HG03469 (cell line): ENCODE measurements around the gene PPM1F.

Experiments used
- ATAC-seq: cut with Tn5 transposase; IDR thresholded peaks from one replicate; pipeline ENCODE4 v1.9.1; 2021; ENCODE audit warnings: mild to moderate bottlenecking, moderate library complexity, moderate number of reproducible peaks; ENCODE audit not compliant: unreplicated experiment

Gene PPM1F

DNA sequence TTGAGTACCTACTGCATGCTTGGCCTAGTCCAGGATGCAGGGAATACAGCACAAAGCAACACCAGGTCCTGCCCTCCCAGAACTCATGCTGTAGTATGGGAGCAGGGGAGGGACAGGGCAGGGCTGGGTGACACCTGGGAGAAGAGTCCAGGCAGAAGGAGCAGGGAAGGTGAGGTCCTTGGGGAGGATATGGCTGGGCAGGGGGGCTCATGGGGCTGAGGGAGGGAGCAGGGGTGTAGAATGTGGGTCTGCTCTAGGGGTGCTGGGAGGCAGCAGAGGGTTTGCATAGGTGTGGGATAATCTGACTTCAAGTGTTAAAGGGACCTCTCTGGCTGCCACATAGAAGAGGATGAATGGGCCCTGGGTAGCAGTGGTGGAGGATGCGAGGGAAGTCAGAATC lies 25.2 kb upstream of the PPM1F start:
- ATAC-seq = no peak

DNA sequence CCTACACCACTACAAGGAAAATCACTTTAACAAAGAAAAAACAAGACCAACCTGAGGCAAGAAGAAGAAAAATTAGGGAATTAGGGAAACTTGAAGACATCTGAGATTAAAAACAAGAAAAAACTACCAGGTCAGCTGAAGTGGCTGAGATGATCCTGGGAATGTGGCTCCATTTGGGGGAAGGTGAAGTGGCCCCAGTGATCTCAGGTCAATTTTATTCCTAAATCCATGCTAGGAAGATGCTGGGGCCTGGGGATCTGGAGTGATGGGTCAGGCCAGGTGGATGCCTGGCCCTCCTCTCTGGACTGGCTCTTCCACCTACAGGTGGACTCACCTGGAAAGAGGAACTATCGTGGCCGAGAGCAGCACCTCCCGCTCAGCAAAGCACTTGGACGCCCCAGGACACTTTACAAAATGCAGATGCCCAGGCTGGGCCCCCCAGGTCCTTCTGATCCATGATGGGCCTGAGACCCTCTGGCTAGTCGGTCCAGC lies 23.3 kb upstream of the PPM1F start:
- no peak for ATAC-seq

DNA sequence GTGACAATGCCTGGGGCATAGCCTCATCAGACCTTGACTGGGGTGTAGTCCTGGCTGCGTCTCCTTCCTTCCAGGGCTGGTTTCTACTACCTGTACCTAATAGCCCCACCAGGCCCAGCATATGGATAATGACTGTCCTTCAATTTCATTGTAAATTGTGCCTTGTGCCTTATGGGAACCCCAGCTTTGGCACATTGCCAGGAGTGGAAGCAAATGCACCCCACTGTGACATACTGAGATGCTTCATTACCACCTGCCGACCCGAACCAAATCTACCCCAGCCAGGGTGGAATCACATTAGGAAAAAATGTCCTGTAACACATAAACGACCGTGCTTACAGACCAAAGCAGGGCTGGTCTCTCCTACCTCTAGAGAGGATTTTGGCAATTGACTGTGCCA lies 22.6 kb upstream of the PPM1F start:
- ATAC-seq = no peak

DNA sequence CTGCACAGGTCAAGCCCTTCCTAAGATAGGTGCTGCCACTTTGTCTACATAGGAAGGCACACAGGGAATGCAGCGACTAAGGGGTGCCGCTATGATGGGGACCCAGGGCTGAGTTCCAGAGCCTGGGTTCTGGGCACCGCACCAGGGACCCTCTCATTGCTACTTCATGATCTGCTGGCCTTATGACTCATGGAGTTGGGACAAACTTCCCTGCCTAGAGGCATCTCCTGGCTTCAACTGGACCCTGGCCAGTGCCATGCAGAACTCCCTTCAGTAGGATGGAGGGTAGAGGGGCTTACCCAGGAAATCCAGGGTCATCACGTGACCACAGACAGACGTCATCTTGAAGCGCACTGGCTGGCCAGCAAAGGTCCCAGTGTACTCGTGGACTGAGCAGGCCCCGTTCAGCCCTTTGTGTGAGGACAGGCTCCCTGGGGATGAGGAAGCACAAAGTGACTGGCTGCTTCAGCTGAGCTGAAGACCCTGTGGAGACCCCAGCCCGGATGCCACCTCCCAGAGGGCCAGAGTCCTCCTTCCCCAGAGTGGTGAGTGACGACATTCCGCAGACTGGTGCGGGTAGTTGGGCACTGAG lies 21.5 kb upstream of the PPM1F start:
- no peak for ATAC-seq

DNA sequence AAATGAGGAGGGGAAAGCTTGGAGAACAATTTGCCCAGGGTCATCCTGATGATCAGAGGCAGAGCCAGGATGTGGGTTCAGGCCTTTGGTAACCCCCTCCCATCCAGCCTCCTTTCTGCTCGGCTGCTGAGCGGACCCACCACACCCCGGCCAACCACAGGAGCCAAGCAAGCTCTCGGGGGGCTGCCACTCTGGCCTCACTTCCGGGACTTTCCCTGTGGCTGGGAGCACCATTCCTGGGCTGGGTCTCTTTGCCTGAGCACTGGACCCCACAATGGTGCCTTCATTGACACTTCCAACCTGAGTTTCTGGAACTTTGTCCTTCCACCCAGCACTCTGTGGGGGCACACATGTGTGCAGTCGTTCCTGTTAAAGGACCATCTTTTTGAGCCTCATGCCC lies 20.2 kb upstream of the PPM1F start:
- no peak for ATAC-seq

DNA sequence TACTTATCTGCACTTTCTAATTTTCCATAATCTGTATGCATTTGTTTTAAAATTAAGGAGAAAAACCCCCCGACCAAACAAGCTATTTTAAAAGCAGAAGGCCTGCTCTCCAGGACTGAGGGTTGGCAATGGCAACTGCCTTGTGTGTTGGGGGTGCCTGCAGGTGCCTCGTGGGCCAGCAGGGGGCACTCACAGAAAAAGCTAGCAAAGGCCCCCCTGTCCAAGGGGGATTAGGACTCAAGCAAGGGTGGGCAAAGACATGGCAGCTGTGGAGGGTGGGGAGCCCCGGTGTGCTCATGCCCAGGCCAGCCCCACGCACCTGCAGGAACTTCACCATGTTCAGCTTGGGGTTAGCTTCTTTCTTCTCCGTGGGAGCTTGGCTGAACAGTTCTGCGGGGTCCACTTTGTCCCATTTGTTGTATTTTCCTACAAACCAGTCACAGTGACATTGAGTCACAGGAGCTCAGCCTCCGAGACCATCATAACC lies 19.7 kb upstream of the PPM1F start:
- no peak for ATAC-seq

DNA sequence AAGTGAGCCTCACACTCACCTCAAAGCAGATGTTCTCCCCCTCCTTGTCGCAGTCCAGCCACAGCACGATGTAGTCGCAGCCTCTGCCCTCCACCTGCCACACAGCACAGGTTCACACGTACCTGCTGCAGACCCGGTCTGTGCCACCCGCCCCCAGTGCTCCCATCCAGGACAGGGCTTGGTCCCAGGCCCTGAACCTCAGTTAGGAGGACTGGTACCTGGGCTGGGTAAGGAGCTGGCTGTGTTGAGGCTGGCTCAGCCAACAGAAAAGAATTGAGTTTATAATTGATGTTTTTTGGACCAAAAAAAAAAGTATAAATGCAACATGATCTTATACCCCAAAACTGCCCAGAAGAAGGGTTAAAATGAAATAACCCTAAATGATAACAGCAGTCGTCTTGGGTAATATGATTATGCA lies 19.2 kb upstream of the PPM1F start:
- ATAC-seq = no peak

DNA sequence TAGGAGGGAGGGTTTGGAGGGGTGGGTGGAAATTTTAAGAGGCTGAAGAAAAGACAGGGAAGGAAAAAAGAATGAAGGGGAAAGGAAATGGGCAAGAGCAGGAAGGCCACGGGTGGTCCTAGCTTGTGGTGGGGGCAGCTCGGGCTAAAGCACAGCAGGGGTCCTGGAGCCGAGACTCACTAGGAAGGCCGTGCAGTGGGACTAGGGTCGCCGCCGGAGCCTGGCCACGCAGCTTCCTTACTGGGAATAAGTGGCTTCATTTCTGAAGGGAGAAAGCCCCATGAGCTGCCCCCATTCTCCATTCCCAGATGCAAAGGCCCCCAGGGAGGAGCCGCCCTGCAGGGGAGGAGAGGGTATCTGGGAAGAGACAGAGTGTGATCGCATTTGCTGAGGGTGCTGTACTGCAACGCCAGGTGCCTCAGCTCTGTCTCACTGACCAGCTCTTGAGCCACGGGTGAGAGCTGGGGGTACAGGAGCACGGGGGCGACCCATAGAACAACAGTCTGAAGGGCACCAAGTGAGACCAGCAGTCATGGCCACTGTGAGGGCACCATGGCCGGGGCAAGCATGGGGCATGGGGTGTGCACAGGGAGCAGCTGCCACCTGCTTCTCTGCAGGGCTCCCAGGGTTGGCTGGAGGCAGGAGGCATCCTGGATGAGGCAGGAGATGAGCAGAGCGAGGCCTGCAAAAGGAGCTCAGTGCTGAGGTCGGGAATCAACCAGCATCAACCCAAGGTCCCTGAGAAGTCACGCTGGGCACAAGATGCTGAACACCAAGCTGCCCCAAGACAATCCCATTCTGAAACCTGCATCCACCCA lies 18.4 kb upstream of the PPM1F start:
- ATAC-seq = no peak

DNA sequence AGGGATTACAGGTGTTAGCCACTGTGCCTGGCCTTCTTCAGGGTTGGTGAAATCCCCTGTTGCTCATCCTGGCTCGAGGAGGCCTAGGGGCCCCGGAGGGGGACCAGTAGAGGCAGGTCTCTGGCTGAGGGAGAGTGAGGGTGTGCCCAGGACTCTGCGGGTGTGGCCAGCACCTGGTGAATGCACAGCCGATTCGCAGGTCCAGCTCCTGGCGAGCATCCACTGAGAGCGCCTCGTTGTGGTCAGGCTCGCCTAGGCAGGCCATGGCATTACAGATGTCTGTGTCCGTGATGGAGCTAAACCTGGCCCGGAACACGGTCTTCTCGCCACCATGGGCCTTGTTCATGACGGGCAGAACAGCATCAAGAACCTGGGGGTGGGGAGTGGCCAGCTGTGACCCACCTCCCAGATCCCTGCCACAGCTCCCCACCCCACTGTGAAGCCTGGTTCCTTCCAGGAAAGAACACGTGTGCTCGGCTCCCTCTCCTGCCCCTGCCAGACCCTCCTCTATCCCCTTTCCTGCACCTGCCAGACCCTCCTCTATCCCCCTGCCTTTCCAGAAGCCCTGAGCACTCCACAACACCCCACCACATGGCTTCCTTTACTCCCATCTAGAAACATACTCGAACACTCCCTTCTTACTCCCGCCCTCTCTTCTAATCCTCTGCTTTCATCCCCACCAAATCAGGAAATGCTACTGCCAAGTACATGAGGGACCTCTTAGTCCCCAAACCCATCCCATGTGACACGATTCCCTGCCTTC lies 17.6 kb upstream of the PPM1F start:
- no peak for ATAC-seq

DNA sequence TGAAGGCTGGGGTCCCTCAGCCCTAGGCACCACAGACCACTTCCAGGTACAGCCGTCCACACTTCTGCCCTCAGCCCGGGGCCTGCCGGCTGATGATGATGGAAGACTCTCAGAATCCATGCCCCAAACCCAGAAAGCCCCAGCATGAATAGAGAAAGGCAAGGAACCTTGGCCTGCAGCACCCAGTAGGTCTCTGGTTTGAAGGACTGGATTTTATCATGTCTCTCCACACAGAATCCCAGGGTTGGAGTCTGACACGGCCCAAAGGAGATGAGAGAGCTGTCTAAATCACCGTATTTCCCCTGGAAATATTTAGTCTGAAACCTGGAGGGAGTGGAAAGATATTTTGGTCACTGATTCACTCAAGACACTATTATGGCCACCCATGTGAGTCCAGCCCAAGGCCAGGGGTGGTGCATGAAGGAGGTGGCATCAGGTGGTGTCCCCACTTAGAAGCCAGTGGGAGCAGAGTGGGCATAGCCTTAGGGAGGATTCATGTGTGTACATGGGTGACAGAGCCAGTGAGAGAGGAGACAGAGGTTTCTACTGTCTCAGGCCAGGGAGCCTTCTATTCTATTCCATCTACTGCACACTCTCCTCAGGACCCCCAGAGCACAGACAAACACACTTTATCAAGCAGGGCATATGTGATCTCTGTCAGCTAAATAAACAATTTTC lies 15.9 kb upstream of the PPM1F start:
- no peak for ATAC-seq

DNA sequence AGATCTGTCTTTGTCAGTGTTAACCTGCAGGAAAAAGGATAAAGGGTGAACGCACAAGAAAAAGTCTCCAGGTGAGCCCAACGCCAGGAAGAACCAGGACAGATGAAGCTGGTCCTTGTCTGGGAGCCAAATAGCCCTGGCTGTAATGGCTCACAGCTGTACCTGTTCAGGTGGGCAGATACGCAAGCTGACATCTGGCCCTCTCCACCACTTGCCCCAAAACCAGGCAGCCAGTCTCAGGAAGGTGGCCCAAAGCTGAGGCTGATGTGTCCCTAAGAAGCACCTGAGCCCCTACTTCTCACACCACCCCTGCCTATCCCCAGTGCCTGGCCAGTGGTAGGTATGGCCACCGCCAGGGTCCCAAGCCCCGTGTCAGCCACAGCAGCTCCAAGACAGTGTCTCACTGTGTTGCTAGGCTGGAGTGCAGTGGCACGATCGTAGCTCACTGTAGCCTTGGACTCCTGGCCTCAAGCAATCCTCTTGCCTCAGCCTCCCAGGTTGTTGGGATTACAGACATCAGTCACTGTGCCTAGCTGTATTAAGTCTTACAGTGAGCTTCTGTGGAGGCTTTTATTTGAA lies 15.1 kb upstream of the PPM1F start:
- no peak for ATAC-seq

DNA sequence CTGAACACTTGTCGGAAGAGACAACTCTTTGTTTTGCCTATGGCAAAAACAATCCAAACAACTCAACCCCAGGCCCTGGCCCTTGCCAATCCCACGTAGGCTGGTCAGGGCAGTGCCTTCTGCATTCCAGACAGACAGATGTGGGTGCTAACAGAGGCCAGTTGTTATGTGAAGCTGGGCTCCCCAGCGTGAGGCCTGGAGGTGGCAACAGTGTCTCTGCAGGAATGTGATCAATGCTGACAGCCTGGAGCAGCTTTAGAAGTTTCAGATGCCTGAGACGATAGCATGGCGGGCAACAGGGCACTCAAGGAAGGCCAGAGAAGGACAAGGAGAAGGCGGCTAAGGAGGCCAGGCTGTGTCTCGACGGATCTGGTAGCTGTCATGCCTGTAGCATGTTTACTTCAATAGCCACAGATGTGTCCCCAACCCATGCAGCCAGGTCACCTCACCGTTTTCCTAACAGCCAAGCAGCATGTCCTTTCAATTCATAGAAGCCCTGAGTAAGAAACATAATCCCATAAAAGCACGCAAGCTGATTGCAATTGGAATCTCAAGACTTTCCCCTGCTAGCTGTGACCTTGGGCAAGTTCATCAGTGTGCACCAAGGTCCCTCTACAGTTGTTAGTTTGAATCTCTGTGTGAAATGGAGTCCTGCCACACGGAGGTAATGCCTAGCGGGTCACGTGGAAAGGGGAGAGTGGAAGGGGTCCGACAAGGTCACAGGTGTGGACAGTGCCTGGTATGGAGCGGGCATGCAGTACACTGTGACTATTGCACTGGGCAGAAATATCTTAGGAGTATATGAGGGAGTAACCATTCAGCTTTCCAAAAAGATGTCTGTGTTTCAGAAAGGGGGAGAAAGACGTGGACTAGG lies 14.2 kb upstream of the PPM1F start:
- no peak for ATAC-seq

DNA sequence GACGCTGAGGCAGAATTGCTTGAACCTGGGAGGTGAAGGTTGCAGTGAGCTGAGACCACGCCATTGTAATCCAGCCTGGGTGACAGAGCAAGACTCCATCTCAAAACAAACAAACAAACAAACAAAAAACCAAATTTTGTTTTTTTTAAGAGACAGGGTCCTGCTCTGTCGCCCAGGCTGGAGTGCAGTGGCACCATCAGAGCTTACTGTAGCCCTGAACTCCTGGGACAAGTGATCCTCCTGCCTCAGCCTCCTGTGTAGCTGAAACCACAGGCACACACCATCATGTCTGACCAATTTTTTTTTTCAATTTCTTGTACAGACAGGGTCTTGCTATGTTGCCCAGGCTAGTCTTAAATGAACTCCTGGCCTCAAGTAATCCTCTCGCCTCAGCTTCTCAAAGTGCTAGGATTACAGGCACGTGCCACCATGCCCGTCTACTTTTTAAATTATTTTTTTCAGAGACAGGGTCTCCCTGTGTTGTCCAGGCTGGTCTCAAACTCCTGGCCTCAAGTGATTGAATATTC lies 13.2 kb upstream of the PPM1F start:
- no peak for ATAC-seq

DNA sequence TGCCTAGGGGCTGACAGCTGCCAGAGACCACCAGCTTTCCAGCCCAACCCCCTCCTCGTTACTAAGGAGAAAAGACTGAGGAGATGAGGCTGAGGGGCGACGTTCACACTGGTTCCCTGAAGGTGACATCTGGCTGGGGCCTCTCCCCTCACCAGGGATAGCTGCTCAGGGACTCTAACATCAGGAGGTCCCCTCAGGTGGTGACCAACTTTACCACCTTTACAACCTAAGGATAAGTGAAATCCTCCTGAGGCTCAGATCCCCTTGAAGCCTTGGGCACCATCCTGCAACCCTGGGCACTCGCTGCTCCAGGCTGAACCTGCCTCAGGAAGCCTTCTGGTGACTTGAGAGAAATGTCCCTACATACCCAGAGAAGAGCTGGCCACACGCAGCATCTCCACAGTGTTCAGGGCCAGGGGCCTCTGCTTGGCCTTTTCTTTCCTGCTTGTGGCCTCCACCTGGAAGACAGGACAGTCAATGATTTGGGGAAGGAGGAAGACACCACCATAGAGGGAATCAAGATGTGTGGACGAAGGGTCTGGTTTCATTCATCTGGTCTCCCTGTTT lies 12.4 kb upstream of the PPM1F start:
- no peak for ATAC-seq

DNA sequence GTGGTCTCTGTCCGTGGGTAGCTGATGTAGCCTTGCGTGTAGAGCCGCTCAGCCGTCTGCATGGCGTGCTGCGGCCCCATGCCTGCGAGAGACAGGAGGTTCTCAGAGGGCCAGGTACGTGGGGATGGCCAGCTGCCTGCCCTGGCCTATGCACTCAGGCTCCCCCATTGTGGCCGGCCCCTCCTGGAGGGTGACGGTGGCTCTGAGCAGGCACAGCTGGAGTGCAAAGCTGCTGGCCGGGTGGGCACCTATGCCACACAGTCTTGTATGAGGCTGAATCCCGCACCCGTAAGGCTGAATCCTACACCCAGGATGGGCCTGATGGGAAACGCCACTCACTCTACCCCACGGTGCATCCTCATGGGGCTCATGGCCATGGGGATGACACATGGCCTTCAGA lies 11.6 kb upstream of the PPM1F start:
- no peak for ATAC-seq

DNA sequence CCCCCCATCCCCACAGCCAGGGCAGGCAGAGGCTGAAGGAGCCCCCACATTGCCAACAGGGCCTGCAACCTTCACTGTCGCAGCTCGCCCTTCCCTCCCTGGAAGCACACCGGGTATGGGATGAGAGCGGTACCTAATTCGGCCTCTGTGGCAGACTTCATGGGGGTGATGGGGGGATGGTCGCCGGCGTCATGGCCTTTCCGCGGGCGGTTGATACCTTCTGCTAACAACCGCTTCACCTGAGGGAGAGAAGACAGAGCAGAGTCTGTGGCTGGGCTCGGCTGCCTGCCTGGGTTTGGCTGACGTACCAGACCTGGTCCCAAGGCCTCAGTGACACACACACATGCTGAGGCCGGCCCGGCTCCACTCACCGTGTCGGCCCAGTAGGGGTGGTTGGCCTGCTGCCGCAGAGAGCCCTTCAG lies 11.2 kb upstream of the PPM1F start:
- no peak for ATAC-seq

DNA sequence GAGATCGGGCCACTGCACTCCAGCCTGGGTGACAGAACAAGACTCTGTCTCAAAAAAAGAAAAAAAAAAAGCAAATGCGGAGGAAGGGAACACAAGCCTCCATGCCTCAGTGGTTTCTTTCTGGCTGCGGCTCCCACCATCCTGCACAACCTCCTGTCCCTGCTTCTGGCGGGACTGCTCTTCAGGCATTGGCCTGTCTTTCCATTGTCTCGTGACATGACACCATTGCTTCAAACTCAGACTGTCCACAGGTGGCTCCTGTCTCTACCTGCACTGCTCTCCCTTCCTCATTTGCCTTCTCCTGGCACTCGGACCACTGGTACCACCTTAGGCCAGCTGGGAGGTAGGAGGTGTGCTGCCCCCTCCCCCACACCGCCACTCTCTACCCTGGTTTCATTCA lies 10.6 kb upstream of the PPM1F start:
- ATAC-seq = no peak

DNA sequence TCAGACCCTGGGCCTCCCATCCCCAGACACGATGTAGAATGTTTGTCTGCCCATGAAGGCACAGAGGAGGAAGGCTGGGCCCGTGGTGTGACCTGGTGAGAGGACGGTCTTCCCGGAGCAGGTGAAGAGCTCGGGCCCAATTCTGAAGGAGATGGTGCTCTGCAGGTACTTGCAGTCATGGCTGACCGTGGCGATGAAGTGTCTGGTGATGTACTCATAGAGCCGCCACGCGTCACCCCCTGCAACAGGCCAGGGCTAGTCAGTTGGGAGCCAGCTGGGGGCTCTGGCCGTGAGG lies 10.0 kb upstream of the PPM1F start:
- ATAC-seq = no peak

DNA sequence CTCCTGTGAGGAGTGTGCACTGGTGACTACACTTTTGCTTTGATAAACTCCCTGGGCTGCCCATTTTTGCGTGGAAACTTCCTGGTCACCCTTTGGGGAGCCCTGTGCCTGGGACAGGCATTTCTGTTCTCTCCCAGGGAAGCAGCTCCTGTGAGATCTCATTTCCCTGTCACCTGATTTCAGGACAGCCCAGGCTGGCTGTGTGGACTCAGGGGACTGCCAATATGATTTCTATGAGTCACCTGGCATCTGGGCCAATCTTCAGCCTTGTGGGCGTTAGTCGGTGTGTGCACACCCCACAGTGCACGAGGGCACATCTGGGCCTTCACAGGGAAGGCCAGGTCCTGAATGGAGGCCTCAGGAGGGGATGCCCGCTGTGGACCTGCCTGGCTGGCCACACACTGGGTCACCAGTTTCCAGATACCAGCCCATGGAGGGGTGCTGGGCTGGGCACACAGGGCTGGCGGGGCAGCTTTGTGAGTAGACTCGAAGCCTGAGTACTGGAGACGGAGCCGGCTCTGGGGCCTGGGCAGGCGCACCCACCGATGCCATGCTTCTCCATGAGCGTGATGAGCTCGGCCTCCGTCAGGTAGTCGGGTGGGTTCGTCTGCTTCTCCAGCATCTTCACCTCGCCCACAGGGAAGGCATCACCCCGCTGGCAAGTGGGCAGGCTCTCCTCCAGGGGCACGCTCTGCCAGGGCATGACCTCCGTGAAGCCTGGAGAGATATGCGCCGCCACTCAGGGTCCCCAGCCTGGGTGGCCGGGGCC lies 9.4 kb upstream of the PPM1F start:
- no peak for ATAC-seq
